ENCODE measurements around the gene PDCD2L. TPM values are rescaled to one million over a fixed set of nuclear protein-coding genes. Genes with fewer than 3 reads are reported as not detected.

PDCD2L gene
- total and polyA plus RNA-seq, 4 donors: 7.5 to 11.8 (median 10.8) TPM

- no peak for DNase-seq
These were observed 4.2 kb downstream of the PDCD2L start for GRCh38 chr19:34408411-34408810.

GRCh38 chr19:34409189-34410164, 5.3 kb downstream of the PDCD2L start:
- Histone ChIP-seq H3K36me3 (ENCODE audit: control insufficient read depth in 4 of 4, insufficient read depth in 4 of 4, low read length in 4 of 4) (peaks cover 0 to 13% (median 8%) of the 10 kb centered on the region in 4 donors), H3K9ac (ENCODE audit: insufficient read depth in 1 of 2, low read length in 2 of 2) (no peak overlapping the region), H3K27ac (ENCODE audit: low read depth in 1 of 2, low read length in 1 of 2) (no peak overlapping the region), H3K4me3 (no peak overlapping the region), H3K4me1 (ENCODE audit: control insufficient read depth in 5 of 5, insufficient read depth in 5 of 5, low read length in 5 of 5) (peaks cover 0 to 2% (median 0%) of the 10 kb centered on the region in 5 donors), H3K9me3 (ENCODE audit: control insufficient read depth in 4 of 4, insufficient read depth in 3 of 4, low read length in 3 of 4) (no peaks in the 10 kb centered on the region), H3K27me3 (ENCODE audit: control insufficient read depth in 3 of 3, insufficient read depth in 3 of 3, low read length in 2 of 3) (no peaks in the 10 kb centered on the region)
- WGBS, 2 donors: 81 to 91% methylated on average over 10 of the region's 10 CpGs
- TF ChIP-seq CTCF (IDR thresholded peaks at IDR 0.05; ENCODE audit: control extremely low read depth, extremely low read depth): no peak
- ATAC-seq (ENCODE audit: insufficient read depth, low FRiP score) (no peak), DNase-seq (no peak)

More at GRCh38 chr19:34408411-34408810, 4.2 kb downstream of the PDCD2L start:
- Histone ChIP-seq H3K9ac (ENCODE audit: insufficient read depth in 1 of 2, low read length in 2 of 2) (no peak overlapping the region), H3K27ac (ENCODE audit: low read depth in 1 of 2, low read length in 1 of 2) (no peak overlapping the region), H3K9me3 (ENCODE audit: control insufficient read depth in 4 of 4, insufficient read depth in 3 of 4, low read length in 3 of 4) (no peaks in the 10 kb centered on the region), H3K4me1 (ENCODE audit: control insufficient read depth in 5 of 5, insufficient read depth in 5 of 5, low read length in 5 of 5) (peaks cover 0 to 2% (median 0%) of the 10 kb centered on the region in 5 donors), H3K4me3 (no peak overlapping the region), H3K27me3 (ENCODE audit: control insufficient read depth in 3 of 3, insufficient read depth in 3 of 3, low read length in 2 of 3) (no peaks in the 10 kb centered on the region), H3K36me3 (ENCODE audit: control insufficient read depth in 4 of 4, insufficient read depth in 4 of 4, low read length in 4 of 4) (peaks cover 0 to 10% (median 8%) of the 10 kb centered on the region in 4 donors)
- no peak for TF ChIP-seq CTCF (IDR thresholded peaks at IDR 0.05; ENCODE audit: control extremely low read depth, extremely low read depth)
- WGBS, 2 donors: 84 to 87% methylated on average over 8 of the region's 8 CpGs
- no peak for ATAC-seq (ENCODE audit: insufficient read depth, low FRiP score)

- peaks cover 3 to 27% (median 11%) of the 10 kb centered on the region in 4 donors for H3K36me3 ChIP-seq (ENCODE audit: control insufficient read depth in 4 of 4, insufficient read depth in 4 of 4, low read length in 4 of 4)
- no peak for DNase-seq
- no peak overlapping the region for H3K9ac ChIP-seq (ENCODE audit: insufficient read depth in 1 of 2, low read length in 2 of 2)
- WGBS, 2 donors: 98 to 99% methylated on average over 13 of the region's 13 CpGs
- no peak for TF ChIP-seq CTCF (IDR thresholded peaks at IDR 0.05; ENCODE audit: control extremely low read depth, extremely low read depth)
- ATAC-seq (ENCODE audit: insufficient read depth, low FRiP score): no peak
- no peak overlapping the region for H3K27ac ChIP-seq (ENCODE audit: low read depth in 1 of 2, low read length in 1 of 2)
- H3K27me3 ChIP-seq (ENCODE audit: control insufficient read depth in 3 of 3, insufficient read depth in 3 of 3, low read length in 2 of 3): no peaks in the 10 kb centered on the region
- H3K9me3 ChIP-seq (ENCODE audit: control insufficient read depth in 4 of 4, insufficient read depth in 3 of 4, low read length in 3 of 4): no peaks in the 10 kb centered on the region
- no peak overlapping the region for H3K4me3 ChIP-seq
- no peaks in the 10 kb centered on the region for H3K4me1 ChIP-seq (ENCODE audit: control insufficient read depth in 5 of 5, insufficient read depth in 5 of 5, low read length in 5 of 5)
These were observed 7.0 kb downstream of the PDCD2L start for GRCh38 chr19:34411216-34411615.
